Peyer's patch (tissue), 4 donors: Measurements from ENCODE around the gene ITIH4.

Experiments used
- CTCF ChIP-seq, 6 experiments: fragments of 450-650 bp in 4 of 6; fragments of 200-600 bp in 2 of 6; sonication (generic) in 1 of 6; IDR thresholded peaks; one replicate each; pipeline ENCODE4 v1.5.1; 2017 to 2019; ENCODE audit warnings: antibody characterized with exemption in 6 of 6, mild to moderate bottlenecking in 3 of 6, moderate library complexity in 1 of 6
- POLR2A ChIP-seq, 2 donors: fragments of 450-650 bp; IDR thresholded peaks; one replicate each; pipeline ENCODE4 v1.5.1; 2017; ENCODE audit warnings: antibody characterized with exemption in 2 of 2, mild to moderate bottlenecking in 2 of 2, moderate library complexity in 2 of 2

DNA sequence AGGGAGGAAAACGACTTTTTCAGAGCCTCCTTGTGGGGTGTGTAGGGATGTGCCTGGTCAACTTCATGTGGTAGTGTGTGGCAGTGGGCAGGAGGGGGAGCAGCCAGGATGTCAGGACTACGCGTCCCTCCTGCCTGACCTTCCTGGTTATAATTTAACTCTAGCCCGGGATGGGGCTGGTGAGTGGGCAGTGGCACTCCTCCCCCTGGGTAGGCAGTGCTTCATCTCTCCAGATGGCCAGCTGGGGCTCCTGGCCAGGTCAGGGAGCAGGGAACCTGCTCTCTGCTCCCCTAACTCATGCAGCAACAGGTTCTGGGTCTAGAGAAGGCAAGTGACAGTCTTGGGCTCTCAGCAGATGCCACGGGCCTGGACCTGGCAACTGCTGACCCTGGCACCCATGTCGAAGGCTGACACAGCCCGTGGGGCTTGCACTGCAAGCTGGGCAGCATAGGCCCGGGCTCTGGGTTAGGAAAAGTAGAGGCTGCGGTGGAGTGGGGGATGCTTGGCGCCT, 2.6 kb downstream of the ITIH4 start:
- TF ChIP-seq CTCF (IDR thresholded peaks at IDR 0.05), result no peak
- no peak for TF ChIP-seq POLR2A (IDR thresholded peaks at IDR 0.05)
